Ectodermal cell (in vitro differentiated cells): ENCODE data around the gene CDC37.
A peak's percentile ranks its signal among the peaks of the same experiment; 100 is the strongest.
"Not testable (repeated sequence)": the region's sequence is repeated elsewhere in the genome, so short reads cannot be mapped to it uniquely, and the experiment has no call there.

Source experiments
- H3K27ac ChIP-seq: 2 replicates; pipeline ENCODE4 v1.7.0; 2013; ENCODE audit warnings: mild to moderate bottlenecking, low read depth, low read length; ENCODE audit not compliant: insufficient read depth, poor library complexity, severe bottlenecking
- H3K27me3 ChIP-seq: 2 replicates; pipeline ENCODE4 v1.7.0; 2013; ENCODE audit warnings: mild to moderate bottlenecking, low read length; ENCODE audit not compliant: insufficient read depth, control insufficient read depth, poor library complexity, severe bottlenecking
- H3K36me3 ChIP-seq: one replicate; pipeline ENCODE4 v1.7.0; 2013; ENCODE audit warnings: low read length; ENCODE audit not compliant: control insufficient read depth, insufficient read depth
- H3K4me1 ChIP-seq: one replicate; pipeline ENCODE4 v1.7.0; 2013; ENCODE audit warnings: low read length; ENCODE audit not compliant: control insufficient read depth, insufficient read depth
- H3K4me3 ChIP-seq: 2 replicates; pipeline ENCODE4 v1.7.0; 2013; ENCODE audit warnings: low read depth, low read length, control low read depth; ENCODE audit not compliant: insufficient read depth
- H3K9me3 ChIP-seq: 2 replicates; pipeline ENCODE4 v1.7.0; 2013; ENCODE audit warnings: mild to moderate bottlenecking, low read length, moderate library complexity; ENCODE audit not compliant: control insufficient read depth
- WGBS, 2 experiments: methylation state at CpG; one replicate each; pipeline ENCODE4 v1.1.7; 2013; ENCODE audit warnings: missing lambda C conversion rate in 2 of 2; 5-methylcytosine and 5-hydroxymethylcytosine counted together

The CDC37 gene

DNA sequence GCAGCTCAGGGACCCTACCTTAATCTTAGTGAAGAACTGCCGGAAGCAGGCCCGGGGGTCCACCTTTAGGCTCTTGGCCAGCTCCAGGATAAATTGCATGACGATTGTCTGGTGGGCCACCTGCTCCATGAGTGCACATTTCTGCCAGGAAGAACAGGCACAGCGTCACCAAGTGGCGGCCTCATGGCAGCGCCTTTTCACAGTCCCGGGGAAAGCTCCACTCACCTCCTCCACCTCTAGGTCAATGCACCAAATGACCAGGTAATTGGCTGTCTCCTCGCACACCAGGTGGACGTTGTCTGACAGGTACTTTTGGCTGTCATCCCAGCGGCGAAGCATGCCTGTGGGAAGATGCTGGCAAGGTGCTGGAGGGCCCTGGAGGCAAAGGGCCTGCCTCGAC is 8.3 kb downstream of the CDC37 start:
- WGBS, 2 experiments, result 95 to 96% methylated on average over 12 of the region's 12 CpGs
- Histone ChIP-seq H3K27me3 (no peaks in the 10 kb centered on the region), H3K9me3 (no peaks in the 10 kb centered on the region), H3K36me3 (peaks cover 18% of the 10 kb centered on the region), H3K4me1 (no peaks in the 10 kb centered on the region), H3K4me3 (no peak overlapping the region), H3K27ac (no peak overlapping the region)

DNA sequence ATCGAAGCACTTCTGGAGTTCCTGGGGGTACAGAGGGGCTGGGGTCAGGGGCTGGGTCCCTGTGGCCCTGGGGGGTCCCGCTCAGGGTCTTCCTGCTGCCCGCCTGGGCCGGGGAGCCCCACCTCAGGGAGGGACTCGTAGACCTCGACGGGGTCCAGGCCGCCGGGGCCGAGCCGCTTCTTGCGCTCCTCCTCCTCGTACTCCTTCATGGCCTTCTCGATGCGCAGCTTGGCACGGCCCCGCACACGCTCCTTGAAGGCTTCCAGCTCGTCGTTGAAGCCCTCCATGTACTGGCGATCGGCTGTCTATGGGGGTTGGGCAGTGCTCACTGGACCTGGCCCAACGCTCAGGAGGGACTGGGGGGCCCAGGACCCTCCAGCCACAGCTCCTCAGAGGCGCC is 10.2 kb downstream of the CDC37 start:
- WGBS, 2 experiments, result 96 to 97% methylated on average over 24 of the region's 24 CpGs
- H3K4me1 ChIP-seq, result no peaks in the 10 kb centered on the region
- H3K9me3 ChIP-seq, result no peaks in the 10 kb centered on the region
- H3K27me3 ChIP-seq, result no peaks in the 10 kb centered on the region
- peaks cover 18% of the 10 kb centered on the region for H3K36me3 ChIP-seq
- H3K4me3 ChIP-seq, result no peak overlapping the region
- no peak overlapping the region for H3K27ac ChIP-seq

DNA sequence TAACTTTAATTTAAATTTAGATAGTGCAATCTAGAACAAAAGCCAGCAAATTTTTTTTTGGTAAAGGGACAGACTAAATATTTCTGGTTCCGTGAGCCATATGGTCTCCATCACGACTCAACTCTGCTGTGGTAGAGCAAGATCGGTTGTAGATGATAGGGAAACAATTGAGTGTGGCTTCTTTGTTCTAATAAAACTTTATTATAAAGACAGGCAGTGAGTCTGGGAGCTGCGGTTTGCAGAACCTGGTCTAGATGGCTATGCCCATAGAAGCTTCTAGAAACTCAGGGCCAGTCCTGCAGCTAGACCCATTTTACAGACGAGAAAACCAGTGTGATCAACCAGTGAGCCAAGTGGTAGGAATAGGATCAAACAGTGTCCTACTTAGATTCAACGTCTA is 11.2 kb downstream of the CDC37 start:
- Histone ChIP-seq H3K4me1 (no peaks in the 10 kb centered on the region), H3K27me3 (no peaks in the 10 kb centered on the region), H3K9me3 (no peaks in the 10 kb centered on the region), H3K27ac (no peak overlapping the region), H3K36me3 (peaks cover 18% of the 10 kb centered on the region), H3K4me3 (no peak overlapping the region)
- 92 to 94% methylated on average over 5 to 6 of the region's 6 CpGs for WGBS, 2 experiments

DNA sequence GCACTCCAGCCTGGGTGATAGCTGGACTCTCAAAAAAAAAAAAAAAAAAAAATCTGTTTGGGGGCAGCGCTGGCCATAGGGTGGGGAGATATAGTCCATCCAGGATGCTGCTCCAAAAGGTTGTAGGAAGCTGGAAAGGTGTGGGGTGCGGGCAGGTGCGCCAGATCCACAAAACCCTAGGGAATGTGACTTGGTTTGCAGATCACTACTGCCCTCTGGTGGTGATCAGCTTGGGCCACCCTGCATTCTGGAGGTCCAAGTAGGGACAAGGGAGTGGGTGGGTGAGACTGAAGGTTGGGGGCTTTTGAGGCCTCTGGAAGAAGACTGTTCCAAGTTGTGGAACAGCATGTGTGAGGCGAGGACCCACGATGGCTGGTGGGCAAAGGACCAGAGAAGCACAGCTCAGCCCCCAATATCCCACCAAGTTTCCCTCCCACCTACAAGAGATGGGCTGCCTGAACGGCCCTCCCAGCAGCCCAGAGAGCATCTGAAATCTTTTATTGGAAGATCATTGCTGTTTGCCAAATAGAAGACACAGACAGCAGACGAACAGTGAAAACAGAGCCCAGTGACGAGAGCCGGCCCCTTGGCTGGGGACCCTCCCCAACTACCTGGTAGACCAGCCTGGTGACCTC is 12.6 kb downstream of the CDC37 start:
- Histone ChIP-seq H3K36me3 (peaks cover 18% of the 10 kb centered on the region), H3K4me3 (no peak overlapping the region), H3K4me1 (no peaks in the 10 kb centered on the region), H3K27me3 (no peaks in the 10 kb centered on the region), H3K27ac (no peak overlapping the region), H3K9me3 (no peaks in the 10 kb centered on the region)
- 75 to 77% methylated on average over 9 of the region's 9 CpGs for WGBS, 2 experiments

DNA sequence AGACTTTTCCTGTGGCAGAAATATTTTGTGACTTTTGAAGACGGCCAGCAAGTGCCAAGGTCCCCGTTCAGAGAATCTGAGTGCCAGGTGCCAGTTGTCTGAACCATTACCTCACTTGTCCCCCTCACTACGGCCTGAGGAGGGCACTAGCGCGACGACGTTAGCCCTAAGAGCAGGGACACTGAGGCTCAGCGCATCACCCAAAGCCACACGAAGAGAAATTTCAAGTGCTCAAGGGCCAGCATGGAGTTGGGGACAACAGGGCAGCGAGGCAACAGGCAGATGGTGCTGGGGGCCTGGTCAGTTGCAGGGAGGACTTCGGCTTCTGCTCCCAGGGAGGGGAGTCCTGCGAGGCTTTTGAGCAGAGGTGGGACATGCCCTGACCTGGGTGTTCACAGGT is 13.5 kb downstream of the CDC37 start:
- Histone ChIP-seq H3K36me3 (peaks cover 13% of the 10 kb centered on the region), H3K27me3 (no peaks in the 10 kb centered on the region)
- WGBS, 2 experiments, result 79% methylated on average over 12 of the region's 12 CpGs

DNA sequence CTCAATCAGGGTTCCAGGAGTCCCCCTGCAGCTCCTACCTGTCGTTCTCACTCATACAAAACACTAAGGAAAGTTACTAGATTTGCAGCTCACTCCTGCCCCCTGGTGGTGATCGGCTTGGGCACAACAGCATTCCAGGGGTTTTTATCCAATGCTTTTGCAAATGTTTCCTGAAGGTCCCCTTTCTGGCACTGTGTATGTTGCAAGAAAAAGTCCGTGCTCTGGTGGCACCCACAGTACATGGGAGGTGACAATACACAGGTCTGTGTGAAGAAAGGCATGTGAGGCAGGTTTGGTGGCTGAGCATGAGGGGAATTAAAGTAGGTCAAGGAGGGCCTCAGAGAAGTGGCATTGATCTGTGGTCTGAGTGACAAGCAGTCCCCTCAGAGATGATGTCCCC is 14.4 kb downstream of the CDC37 start:
- no peak overlapping the region for H3K27ac ChIP-seq
- H3K9me3 ChIP-seq, result no peaks in the 10 kb centered on the region
- H3K4me1 ChIP-seq, result no peaks in the 10 kb centered on the region
- no peak overlapping the region for H3K4me3 ChIP-seq
- 3 to 4% methylated on average over 3 of the region's 3 CpGs for WGBS, 2 experiments
- peaks cover 10% of the 10 kb centered on the region for H3K36me3 ChIP-seq
- no peaks in the 10 kb centered on the region for H3K27me3 ChIP-seq

More for the DNA sequence above, 13.5 kb downstream of the CDC37 start:
- Histone ChIP-seq H3K4me1 (no peaks in the 10 kb centered on the region), H3K27ac (no peak overlapping the region), H3K9me3 (no peaks in the 10 kb centered on the region), H3K4me3 (no peak overlapping the region)

DNA sequence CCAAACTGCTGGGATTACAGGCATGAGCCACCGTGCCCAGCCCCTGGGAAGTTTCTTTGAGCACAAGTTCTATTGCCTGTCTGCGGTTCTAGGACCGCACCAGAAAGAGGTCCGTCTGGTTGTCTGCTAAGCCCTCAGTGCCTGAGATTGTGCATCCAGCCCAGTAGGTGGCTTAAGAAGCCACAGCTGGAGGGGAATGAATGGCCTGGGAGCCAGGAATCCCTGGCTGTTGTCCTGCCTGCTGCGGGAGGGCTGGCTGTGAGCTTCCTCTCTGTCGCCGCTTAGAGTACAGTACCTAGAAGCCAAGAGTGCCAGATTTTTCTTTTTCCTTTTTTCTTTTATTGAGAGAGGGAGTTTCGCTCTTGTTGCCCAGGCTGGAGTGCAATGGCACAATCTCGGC is 18.8 kb downstream of the CDC37 start:
- no peak overlapping the region for H3K4me3 ChIP-seq
- no peaks in the 10 kb centered on the region for H3K9me3 ChIP-seq
- H3K36me3 ChIP-seq, result no peaks in the 10 kb centered on the region
- H3K4me1 ChIP-seq, result peaks cover 4% of the 10 kb centered on the region
- H3K27ac ChIP-seq, result no peak overlapping the region
- no peaks in the 10 kb centered on the region for H3K27me3 ChIP-seq
- 75 to 78% methylated on average over 9 of the region's 9 CpGs for WGBS, 2 experiments

DNA sequence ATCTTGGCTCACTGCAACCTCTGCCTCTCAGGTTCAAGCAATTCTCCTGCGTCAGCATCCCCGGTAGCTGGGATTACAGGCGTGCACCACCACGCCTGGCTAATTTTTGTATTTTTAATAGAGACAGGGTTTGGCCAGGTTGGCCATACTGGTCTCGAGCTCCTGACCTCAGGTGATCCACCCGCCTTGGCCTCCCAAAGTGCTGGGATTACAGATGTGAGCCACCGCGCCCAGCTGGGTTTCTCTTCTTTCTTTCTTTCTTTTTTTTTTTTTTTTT is 20.2 kb downstream of the CDC37 start:
- WGBS, 2 experiments, result 92 to 97% methylated on average over 8 of the region's 8 CpGs
- H3K4me3 ChIP-seq, H3K9me3 ChIP-seq, H3K27me3 ChIP-seq, H3K36me3 ChIP-seq, H3K27ac ChIP-seq, H3K4me1 ChIP-seq: not testable (repeated sequence)

DNA sequence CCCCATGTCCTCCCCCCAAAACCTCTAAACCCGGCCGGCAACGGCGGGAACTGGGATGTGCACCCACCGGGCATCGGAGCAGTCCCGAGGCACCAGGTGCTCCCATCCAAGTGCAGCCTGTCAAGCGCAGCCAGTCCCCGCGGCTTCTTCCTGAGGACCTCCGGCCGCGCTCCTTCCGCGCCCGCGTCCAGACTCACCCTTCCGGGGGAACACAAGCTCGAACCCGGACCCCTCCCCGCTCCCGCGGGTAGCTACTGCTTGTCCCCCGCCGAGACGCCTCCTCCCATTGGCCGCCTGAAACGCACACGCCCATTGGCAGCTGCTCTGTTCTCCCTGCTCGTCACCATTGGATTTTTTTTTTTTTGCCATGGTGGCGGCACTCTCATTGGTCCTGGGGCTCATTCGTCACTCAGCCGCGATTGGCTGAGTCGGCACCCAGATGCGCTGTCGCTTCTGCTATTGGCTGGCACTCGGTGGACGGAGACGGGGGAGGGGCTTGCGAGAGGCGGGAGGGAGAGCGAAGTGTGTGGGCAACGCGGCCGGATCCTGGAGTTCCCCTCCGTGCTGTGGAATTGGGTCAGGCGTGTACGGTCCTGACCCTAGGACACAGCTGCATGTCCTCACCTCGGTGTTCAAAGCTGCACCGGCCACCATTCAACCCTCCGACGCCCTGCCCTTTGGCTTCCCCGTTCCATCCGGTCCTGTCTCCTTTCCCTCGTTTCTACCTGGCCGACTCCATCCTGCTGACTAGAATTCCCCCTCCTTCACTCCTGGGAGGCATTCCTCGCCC is 22.8 kb downstream of the CDC37 start, which contains the start of gene TYK2:
TYK2 (minus strand) TSS at position 260 of the 790 bp plus-strand sequence. CDS start 2,166 bp downstream, outside the sequence.
- Histone ChIP-seq H3K27me3 (no peaks in the 10 kb centered on the region), H3K9me3 (no peaks in the 10 kb centered on the region), H3K27ac (no peak within 1 kb of the TSS), H3K4me3 (peak within 1 kb of the TSS; percentile 97), H3K4me1 (peaks cover 6% of the 10 kb centered on the region), H3K36me3 (no peaks in the 10 kb centered on the region)
- WGBS, 2 experiments, result 0% methylated on average over 58 of the region's 58 CpGs

DNA sequence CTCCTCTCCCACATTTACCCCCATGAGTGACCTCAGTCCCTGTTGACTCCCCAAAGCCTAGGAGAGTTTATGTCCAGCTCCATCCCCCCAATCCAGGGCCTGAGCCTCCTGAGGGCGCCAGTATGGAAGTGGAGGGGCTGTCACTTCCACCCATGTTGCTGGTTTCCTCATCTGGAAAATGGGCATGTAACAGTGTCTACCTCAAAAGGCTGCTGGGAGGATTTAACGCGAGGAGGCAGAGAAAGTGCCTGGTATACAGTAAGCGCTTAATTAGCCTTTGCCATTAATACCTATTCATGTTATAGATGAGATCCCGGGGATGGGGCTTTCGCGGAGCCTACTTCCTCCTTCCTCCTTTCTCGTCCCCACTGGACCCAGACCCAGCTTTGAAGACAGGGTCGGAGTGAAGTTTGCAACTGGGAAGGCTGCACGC is 23.4 kb downstream of the CDC37 start:
- peak overlapping the region; percentile 97 for H3K4me3 ChIP-seq
- H3K36me3 ChIP-seq, result no peaks in the 10 kb centered on the region
- no peak overlapping the region for H3K27ac ChIP-seq
- 1 to 2% methylated on average over 10 of the region's 10 CpGs for WGBS, 2 experiments
- peaks cover 6% of the 10 kb centered on the region for H3K4me1 ChIP-seq
- H3K27me3 ChIP-seq, result no peaks in the 10 kb centered on the region
- no peaks in the 10 kb centered on the region for H3K9me3 ChIP-seq
